ENCODE measurements around the gene HOXC4.

Gene HOXC4

DNA sequence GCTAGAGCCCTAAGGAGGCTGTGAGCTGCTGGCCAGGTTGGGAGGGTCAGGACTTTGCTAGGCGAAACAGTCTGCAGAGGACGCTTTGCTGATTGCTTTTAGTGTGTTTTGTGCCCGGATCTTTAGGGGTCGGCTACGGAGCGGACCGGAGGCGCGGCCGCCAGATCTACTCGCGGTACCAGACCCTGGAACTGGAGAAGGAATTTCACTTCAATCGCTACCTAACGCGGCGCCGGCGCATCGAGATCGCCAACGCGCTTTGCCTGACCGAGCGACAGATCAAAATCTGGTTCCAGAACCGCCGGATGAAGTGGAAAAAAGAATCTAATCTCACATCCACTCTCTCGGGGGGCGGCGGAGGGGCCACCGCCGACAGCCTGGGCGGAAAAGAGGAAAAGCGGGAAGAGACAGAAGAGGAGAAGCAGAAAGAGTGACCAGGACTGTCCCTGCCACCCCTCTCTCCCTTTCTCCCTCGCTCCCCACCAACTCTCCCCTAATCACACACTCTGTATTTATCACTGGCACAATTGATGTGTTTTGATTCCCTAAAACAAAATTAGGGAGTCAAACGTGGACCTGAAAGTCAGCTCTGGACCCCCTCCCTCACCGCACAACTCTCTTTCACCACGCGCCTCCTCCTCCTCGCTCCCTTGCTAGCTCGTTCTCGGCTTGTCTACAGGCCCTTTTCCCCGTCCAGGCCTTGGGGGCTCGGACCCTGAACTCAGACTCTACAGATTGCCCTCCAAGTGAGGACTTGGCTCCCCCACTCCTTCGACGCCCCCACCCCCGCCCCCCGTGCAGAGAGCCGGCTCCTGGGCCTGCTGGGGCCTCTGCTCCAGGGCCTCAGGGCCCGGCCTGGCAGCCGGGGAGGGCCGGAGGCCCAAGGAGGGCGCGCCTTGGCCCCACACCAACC is 23.9 kb upstream of the HOXC4 start:
- no peak for DNase-seq (ENCODE audit: low read depth)

DNA sequence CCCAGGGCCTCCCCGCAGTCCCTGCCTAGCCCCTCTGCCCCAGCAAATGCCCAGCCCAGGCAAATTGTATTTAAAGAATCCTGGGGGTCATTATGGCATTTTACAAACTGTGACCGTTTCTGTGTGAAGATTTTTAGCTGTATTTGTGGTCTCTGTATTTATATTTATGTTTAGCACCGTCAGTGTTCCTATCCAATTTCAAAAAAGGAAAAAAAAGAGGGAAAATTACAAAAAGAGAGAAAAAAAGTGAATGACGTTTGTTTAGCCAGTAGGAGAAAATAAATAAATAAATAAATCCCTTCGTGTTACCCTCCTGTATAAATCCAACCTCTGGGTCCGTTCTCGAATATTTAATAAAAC is 23.2 kb upstream of the HOXC4 start:
- no peak for DNase-seq (ENCODE audit: low read depth)

DNA sequence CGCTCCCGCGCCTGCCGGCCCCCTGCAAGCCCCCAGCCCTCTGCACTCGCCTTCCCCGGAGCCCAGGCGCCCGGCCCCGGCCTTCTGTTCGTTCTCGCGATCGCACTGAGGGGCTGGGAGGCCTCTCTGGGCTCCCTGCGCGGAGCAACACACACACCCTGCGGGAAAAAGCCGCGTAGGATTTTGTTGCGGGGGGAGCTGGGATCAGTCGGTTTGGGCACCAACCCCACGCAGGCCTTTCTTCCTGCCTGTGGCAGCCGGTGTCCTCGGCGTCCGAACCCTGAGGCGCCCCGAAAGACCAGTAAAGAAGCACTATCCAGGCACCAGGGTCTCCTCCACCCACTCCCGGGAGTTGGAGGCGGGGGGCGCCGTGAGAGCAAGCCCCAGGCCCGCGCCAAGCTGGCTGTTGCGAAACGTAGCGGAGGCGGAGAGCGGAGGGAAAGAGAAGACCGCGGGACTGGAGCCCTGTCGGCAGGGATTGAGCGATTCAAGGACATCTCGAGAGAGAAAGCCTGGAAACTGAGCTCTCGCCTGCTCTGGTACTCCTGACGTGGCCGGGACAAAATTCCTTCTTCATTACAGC is 22.7 kb upstream of the HOXC4 start:
- DNase-seq (ENCODE audit: low read depth): no peak

DNA sequence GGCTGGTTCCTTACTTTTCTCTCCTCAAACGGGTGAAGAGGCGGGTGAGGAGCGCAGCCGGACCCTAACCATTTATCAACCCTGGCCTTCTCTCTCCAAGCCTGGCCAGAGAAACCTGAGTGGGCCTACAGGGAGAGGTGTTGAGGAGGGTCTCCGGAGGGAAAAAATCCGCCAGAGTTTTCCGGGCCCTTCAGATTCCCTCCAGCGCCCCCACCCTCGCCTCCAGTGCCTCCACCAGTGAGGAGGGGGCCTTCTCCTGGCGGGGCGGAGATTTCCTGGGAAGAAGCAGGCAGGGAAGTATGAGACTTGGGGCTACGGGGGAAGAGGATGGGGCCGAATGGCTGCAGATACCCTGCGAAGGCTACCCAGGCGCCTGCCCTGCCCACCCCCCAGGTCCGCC is 22.2 kb upstream of the HOXC4 start:
- no peak for DNase-seq (ENCODE audit: low read depth)

DNA sequence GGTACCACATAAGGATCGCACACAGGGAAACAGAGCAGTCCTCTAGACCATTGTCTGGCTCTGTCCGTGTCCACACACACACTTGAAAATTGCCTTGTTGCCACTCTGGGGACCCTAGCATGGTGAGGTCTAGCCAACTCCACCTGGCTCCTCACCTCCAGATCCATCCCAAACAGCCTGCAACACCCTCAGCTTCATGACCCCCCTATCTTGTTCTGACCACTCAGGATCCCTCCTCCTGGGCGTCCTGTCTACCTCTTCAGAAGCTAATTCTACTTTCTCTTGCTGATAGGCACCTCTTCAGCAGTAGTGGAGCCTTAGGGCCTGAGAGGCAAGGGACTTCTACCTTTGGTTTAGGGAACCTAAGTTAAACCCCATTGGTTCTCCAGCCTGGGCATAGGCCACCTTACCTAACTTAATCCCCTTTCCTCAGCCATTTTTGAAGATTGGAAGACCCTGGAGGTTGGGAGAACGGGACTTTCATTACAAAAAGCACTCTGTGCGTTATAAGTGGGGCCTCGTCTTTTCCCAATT is 21.5 kb upstream of the HOXC4 start:
- DNase-seq (ENCODE audit: low read depth): no peak

DNA sequence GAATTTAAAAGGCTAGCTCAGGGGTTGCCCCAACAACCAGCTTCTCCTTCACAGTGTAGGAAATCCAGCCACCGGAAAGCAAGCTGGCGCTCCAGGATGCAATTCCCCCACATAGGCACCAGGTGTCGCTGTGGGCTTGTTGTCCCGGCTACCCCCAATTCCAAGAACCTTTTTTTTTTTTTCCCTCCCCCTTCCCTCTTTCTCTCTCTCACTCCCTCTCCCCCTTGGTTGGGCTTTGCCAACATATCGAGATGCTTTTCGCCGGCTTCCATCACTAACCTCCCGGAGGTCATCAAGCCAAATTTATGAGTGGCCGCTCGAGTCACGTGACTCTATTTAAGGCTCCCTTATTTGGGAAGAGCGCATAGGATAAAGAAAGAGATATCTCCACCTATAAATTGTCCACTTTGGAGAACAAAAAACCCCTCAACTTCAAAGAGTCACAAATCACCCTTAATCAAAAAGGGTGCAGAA is 21.0 kb upstream of the HOXC4 start, which contains the start of gene HOXC5:
Gene HOXC5, plus strand, starts transcription at position 424 of the 474 bp plus-strand sequence. CDS start 73 bp downstream, outside the sequence.
- DNase-seq (ENCODE audit: low read depth): peak; percentile 79

DNA sequence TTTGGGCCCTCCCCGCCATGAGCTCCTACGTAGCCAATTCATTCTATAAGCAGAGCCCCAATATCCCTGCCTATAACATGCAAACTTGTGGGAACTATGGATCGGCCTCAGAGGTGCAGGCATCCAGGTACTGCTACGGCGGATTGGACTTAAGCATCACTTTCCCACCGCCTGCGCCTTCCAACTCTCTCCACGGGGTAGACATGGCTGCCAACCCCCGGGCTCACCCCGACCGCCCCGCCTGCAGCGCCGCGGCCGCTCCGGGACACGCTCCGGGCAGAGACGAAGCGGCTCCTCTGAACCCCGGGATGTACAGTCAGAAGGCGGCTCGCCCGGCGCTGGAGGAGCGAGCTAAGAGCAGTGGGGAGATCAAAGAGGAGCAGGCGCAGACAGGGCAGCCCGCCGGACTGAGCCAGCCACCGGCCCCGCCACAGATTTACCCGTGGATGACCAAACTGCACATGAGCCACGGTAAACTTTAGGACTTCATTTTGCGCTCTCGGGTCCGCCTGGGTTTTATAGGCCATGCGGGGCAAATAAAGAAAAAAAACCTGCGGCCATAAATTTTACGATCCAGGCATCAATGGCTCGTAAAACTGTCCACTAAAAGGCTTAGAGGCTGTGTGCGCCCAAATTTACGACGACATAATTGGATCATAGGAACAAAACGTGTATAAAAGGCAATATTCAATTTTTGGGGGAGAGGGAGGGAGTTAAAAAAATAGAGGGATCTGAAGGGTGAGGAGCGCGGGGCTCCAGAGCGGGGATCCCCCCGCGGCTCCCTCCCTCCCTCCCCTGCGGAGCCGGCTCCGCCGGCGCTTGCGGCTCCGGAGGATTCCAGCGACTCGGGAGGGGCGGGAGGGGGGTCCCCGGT is 20.3 kb upstream of the HOXC4 start:
- DNase-seq (ENCODE audit: low read depth): peak; percentile 58

DNA sequence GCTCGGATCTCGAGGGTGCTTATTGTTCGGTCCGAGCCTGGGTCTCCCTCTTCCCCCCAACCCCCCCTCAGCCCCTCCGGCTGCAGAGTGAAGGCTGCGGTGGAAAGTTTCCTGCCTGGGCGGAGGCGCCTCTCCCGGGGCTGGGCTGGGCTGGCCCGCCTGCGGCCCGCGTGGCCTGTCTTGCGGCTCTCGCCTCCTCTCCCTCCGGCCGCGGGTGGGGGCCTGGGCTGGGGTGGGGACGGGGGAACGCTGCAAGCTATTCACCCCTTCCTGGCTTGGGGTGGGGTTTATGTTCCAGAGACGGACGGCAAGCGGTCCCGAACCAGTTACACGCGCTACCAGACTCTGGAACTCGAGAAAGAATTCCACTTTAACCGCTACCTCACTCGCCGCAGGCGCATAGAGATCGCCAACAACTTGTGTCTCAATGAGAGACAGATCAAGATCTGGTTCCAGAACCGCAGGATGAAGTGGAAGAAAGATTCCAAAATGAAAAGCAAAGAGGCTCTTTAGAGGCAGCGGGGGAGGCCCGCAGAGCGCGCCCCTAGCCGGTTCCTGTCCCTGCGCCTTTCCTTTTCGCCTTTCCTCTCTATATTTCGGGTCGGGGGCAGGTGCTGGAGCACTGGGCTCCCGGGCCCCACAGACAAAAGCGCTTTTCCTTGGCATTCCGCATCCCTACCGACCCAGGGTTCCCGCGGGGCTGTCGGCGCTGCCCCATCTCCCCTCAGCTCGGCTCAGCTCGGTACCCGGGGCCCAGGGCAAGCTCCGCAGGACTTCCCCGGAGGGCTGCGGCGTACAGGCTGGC is 19.5 kb upstream of the HOXC4 start:
- DNase-seq (ENCODE audit: low read depth): peak; percentile 23

DNA sequence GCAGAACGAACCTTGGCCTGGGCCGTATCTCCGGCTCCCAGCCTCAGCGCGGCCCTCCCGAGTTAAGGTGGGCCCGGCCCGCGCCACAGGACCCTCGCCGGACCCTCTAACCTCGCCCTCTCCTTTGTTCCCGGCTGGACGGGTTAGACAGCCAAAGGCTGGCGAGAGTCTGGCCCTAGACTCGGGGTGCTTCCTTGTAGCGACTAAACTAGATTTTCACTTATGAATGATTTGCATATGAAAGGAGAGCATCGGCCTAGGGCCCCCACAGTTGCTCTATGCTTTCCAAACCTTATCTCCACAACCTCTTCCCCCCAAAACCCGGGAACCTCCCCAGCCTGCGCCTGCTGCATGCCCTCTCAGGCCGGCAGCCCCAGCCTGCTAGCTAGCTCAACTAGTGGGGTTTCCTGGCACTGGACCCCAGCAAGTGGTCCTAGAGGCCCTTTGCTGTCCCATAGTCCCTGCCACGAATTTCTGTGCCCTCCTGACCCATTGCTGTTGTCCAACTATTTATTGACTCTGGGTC is 18.8 kb upstream of the HOXC4 start:
- no peak for DNase-seq (ENCODE audit: low read depth)

DNA sequence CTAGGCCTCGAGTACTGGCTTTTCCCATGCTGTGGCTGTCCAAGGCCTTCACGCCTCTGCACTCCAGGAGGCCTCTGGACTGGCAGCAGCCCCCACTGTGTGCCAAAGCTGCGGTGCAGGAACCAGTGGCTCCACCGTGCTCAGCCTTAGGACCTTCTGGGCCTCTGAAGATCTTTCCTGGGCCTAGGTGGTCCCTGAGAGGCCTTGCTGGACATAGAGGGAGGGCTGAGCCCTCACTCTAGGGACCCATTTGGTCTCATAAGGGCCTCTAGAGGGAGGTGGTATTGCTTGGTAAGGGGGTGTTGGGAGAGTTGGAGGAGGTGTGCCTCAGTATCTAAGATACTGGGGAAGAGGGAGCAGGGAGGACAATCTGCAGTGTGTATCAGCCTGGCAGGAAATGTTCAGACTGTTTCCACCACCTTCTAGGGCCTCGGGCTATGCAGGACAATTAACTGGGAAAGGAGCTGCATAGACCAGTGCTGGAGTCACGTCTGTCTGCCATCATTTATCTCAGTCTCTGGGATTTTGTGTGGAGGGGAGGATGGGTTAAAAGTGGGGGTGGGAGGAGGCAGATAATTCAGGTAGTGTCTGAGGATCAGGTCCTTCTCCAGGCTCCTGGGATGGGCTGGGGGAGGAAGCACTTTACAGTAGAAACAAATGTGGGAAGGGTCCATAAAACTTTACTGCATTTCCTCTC is 17.9 kb upstream of the HOXC4 start:
- DNase-seq (ENCODE audit: low read depth): no peak

DNA sequence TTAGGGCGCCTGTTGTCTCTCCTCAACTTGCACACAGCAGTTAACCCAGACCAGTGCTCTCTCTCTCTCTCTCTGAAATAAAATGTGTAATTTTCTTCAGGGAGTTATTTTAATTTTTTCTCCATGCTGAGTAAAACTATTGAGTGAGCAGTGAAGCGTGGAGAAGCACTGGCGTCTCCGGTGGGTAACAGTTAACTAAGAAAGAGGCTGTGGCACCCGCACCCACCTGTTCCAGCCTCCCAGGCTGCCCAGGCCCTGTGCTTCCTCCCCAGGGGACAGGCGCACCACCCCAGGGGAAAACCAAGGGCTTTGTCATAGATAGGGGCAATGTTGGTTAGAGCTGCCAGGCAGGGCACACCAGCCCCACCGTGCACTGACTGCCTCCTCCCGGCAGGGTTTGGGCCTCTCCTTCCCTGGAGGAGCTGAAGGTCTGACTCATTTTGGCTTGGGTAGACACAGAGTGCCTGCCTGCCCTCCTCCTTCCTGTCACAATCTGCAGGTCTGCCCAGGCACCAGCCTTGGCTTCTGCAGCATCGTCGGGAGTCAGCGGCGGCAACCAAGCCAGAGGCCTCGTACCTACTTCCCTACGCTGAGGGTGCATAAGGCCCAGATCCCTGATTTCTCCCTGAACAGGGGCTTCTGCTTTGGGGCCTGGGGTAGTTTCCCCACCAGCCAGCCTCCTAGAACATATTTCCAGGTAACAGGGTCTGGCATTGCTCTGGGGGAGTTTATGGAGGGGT is 16.8 kb upstream of the HOXC4 start:
- DNase-seq (ENCODE audit: low read depth): peak; percentile 27

DNA sequence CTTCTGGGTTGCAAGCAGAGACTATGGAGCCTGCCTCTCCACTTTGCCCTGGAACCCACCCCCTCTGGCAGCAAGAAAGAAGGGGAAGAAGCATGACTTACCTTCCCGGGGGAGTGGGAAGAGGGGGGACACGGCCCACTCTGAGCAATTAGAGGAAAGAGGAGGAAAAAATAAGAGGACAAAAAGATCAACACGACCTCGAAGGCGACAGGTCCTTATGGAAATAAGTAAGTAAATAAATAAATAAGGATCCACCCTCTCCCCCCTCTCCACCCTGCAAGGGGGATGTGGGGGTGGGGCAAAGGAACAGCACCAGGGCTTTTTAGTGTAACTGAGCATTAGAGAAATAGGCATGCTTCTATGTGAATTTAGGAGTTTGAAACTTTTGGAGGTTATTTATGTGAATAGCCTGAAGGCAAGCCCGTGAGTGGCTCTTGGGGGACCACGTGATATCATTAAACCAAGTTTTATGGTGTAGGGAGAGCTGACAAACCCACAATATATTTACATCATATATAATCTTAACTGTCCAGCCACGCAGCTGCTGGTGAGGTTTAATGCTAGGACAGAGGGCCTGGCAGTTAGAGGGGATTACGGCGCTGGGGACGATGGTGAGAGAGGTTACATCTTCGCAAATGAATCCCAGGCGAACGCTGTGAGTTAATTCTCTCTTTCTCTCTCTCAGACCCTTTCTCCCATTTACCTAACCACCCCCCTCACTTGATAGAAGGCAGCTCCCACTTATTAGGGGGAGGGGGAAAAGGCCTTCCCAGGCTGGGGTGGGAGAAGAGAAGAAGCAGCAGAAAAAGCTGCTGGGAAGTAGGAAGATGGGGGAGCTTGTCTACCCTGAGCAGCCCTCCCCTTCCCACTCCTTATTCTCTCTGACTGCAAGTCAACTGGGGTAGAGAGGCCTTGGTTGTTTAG is 16.0 kb upstream of the HOXC4 start:
- DNase-seq (ENCODE audit: low read depth): no peak

DNA sequence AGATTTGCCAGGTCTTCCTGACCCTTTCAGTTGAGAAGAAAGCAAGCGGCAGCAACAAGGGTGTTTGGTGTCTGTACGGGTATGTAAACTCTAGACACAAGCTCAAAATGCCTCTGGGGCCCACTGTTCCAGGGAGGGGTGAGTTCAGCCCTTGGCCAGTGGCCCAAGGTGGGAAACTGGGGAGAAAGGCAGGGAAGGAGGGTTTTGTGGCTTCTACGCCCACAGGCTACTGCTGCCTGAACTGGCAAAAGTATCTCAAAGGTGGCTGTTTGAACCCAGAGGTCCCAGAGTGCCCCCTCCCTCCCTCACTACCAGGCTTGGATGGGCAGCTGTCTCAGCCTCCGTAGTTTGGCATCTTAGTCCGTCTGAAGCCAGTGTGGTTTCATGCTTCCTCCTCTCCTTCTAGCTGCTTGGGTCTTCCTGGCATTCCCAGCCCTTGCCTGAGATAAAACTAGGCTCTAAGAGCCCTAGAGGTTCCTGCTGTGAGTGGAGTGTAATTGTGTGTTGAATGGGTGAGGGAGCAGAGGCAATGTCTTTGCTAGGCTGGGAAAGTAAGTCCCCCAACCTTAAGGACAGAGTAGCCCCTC is 15.3 kb upstream of the HOXC4 start:
- no peak for DNase-seq (ENCODE audit: low read depth)

DNA sequence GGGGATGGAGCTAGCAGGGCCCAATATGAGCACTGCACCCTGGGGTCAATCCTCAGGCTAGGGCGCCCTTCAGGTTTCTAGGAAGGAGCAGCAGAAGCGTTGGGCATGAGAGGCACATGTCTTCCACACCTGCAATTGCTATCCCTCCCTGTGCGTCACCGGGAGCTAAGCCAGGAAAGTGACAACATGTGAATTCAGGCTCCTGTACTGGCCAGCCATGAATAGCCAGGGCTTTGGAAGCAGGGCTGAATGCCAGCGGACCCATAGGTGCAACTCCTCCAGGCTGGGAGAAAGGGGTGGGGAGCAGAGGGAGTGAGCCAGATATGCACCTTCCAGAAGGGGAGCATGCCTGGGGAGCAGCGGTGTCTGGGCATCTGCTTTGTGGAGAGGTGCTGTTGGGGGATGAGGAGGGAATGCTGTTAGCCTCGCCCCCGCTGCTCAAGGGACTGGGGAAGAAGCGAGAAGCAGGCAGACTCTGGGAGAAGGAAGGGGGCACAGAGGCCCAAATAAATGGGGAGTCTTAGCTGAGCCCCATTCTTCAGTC is 14.7 kb upstream of the HOXC4 start:
- DNase-seq (ENCODE audit: low read depth): no peak

DNA sequence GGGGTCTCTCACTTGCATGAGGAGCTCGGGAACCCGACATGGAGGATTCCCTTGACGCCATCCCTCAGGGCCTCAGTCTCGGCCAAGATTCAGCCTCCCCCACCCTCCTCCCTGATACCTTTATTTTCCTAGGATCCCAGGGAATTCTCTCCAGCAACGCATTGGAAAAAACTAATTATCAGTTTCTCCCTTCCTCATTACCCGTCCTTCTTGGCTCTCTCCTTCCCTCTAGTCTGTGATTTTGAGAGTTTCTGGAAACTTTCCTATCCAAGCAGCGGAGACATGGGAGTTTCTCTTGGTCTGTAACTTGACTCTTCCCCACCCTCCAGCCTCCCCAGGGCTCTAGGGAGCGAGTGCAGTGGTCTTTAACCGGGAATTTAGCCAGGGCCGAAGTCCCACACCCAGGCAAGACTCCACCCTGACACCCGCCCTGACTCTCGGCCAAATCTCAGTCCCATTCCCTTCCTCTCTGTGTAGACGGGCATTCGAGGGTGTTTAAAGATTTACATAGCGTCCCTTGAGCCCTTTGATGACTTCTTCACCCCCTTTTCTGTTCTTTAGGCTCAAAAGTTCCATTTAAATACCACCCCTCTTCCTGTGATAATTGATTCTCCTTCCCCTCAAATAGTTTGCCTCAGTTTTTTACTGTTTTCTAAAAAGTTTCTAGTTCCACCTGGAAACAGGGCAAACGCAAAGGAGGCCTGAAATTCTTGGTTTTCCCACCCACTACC is 14.1 kb upstream of the HOXC4 start:
- DNase-seq (ENCODE audit: low read depth): no peak

DNA sequence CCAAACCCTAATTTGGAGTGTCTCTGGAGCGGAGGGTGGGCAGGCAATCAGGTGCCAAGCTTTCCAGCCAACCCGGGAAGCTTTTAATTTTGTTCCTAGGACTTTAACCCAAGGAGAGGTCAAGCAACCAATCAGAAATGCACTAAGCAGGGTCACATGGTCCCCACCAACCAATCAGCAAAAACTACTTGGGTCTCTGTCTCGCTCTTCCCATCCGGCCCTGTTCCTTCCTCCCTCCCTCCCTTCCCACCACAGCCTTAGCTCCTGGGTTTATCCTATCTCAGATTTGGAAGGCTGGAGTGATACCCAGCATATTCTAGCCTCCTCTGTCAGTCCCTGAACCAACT is 13.5 kb upstream of the HOXC4 start:
- DNase-seq (ENCODE audit: low read depth): peak; percentile 33

DNA sequence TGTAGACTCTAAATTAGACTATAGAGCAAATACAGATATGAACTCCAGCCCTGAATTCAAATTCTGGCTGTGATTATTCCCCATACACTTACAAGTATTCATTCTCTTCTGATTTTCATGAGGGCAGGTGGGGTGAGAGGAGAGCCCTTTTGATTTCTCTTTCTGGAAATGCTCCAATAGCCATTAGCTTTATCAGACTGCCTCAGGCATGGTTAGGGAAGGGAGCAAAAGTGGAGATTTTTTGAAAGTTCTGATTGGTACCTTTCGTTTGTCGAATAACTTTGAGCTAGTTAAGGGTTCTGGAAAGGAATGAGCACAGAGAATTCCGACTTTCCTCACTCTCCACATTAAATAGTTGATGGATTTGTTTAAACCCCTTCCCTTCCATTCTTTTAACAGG is 13.0 kb upstream of the HOXC4 start:
- no peak for DNase-seq (ENCODE audit: low read depth)
